AG10803 (cell line): ENCODE data around the gene ATXN3L.

Experiments
- DNase-seq: peaks from one replicate; pipeline ENCODE4 v3.0.0; 2010; ENCODE audit warnings: low read depth
- H3K4me3 ChIP-seq: 2 replicates; pipeline ENCODE4 v1.5.1; 2011; ENCODE audit warnings: mild to moderate bottlenecking, low read length, control low read depth
- TF ChIP-seq, protein P1 (sequence below): conservative IDR thresholded peaks from 2 replicates; pipeline ENCODE4 v1.5.1; 2011; ENCODE audit warnings: mild to moderate bottlenecking, low read length, control low read depth, inconsistent platforms

The ATXN3L gene

DNA sequence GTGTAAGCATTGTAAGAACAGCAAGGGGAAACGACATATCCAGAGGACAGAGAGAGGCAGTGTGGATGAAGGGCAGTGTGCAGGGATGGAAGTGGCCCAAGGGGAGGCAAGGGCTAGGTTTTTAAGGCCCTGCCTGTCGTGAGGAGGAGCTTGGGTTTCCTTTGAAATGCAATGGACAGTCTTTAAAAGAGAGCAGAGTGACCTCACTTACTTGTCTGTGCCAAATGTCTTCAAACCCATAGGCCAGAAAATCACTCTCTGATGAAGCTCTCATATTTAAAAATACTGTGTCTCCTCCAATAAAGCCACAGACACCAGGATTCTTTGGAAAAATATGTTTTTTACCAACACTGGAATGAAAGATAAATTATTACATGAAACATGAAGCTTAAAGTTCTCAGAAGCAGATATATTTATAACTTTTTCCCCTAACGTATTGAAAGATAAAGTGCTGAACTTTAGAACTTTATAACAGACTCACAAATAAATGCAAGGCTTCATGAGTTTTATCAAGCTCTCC, 19.2 kb upstream of the ATXN3L start:
- TF ChIP-seq, protein P1, sequence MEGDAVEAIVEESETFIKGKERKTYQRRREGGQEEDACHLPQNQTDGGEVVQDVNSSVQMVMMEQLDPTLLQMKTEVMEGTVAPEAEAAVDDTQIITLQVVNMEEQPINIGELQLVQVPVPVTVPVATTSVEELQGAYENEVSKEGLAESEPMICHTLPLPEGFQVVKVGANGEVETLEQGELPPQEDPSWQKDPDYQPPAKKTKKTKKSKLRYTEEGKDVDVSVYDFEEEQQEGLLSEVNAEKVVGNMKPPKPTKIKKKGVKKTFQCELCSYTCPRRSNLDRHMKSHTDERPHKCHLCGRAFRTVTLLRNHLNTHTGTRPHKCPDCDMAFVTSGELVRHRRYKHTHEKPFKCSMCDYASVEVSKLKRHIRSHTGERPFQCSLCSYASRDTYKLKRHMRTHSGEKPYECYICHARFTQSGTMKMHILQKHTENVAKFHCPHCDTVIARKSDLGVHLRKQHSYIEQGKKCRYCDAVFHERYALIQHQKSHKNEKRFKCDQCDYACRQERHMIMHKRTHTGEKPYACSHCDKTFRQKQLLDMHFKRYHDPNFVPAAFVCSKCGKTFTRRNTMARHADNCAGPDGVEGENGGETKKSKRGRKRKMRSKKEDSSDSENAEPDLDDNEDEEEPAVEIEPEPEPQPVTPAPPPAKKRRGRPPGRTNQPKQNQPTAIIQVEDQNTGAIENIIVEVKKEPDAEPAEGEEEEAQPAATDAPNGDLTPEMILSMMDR: no peak
- DNase-seq: no peak
- H3K4me3 ChIP-seq: no peak overlapping the region

DNA sequence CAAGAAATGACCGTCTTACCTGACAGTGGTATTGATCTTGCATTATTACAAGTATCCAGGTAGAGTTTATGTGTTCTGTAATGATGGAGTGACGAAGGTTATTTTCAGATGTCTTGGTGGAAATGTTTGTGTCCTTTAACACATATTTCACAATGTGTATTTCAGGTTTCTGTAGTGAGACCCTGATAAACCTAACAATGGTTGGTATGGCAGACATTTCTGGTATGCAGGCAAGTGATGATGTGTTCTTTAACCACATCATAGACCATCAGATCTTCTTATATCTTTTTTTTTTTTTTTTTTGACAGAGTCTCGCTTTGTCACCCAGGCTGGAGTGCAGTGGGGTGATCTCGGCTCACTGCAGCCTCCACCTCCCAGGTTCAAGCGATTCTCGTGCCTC, 14.6 kb upstream of the ATXN3L start:
- TF ChIP-seq, protein P1: no peak
- no peak overlapping the region for H3K4me3 ChIP-seq
- peak; percentile 24 for DNase-seq

DNA sequence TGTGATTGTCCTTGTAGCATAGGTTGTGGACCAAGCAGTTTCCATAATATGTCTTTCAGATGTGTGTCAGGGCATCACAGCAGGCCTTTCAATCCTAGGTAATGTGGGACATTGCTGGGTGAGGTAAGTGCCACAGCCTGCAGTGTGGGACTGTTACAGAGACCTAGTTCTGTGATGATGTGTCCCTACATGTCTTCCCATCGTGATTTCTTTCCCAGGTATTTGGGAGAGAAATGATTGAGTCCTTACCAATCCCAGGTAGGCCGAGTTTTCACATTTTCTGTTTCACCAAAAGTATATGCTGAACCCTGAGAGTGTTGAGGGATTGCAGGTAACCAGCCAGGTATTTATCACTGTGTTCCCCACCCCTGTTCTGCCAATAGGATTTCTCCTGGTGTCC, 10.6 kb upstream of the ATXN3L start:
- TF ChIP-seq, protein P1: no peak
- no peak for DNase-seq
- no peak overlapping the region for H3K4me3 ChIP-seq

DNA sequence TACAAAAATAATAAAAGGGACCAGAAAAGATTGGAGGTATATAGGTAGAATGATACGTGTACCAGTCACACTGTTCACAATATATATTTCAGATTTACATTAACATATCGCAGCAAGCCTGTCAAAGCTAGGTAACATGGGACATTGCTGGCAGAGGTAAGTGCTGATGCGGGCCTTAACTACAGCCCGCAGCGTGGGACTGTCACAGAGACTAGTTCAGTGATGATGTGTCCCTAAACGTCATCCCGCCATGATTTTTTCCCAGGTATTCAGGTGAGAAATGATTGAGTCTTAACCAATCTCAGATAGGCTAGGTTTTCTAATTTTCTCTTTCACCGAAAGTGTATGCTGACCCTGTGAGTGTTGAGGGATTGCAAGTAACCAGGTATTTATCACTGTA, 7.8 kb upstream of the ATXN3L start:
- no peak overlapping the region for H3K4me3 ChIP-seq
- TF ChIP-seq, protein P1: no peak
- DNase-seq: no peak

DNA sequence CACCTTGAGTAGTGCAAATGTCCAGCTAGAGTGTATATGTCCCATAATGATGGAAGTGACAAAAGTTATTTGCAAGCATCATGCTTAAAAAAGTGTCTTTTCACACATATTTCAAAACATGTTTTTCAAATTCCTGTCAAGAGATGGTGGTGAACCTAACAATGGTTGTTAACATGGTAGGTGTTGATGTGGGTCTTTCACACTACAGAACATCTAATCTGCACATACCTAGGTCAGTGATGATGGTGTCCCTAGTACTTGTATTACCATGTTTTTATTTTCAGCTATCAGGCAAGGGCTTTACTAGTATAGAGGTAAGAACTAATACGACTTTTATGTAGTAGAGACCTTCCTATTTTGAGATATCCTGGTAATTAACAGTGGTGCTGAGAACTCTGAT, 3.4 kb upstream of the ATXN3L start:
- TF ChIP-seq, protein P1: no peak
- DNase-seq: no peak
- no peak overlapping the region for H3K4me3 ChIP-seq

DNA sequence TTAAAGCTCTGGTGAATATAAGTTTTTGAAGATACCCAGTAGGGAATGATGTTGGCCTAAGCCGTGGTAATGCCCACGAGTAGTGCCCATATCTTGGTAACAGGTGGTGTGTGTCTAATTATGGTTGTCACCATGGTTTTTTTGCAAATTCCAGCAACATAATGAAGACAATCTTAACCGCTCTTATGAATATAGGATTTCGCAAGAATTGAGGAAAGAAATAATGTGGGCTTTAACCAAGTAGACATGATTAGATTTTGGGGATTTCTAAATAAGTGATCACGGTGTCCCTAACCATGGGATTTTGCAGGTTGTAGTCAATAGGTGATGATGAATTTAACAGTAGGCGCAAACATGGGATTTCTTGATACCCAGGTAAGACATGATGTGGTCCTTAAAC, 2.5 kb downstream of the ATXN3L start:
- TF ChIP-seq, protein P1: no peak
- no peak for DNase-seq
- H3K4me3 ChIP-seq: no peak overlapping the region

DNA sequence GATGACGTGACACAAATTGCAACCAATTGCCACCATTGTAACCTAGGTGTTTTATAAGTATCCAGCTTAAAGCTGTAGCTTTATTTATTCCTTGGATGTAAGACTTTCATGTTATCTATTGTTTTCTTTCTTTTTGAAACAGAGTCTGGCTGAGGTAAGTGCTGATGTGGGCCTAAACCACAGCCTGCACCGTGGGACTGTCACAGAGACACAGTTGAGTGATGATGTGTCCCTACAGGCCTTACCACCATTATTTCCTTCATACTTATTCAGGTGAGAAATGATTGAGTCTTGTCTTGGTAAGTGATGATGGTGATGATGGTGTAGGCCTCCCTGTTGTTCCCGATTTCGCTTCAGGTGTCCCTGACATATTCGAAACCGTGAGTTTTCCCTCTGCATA, 8.3 kb downstream of the ATXN3L start:
- TF ChIP-seq, protein P1: no peak
- no peak for DNase-seq
- H3K4me3 ChIP-seq: no peak overlapping the region
